Retina (tissue), 1 donor: ENCODE measurements around the gene ARHGAP42.
"Not testable (repeated sequence)": the region's sequence is repeated elsewhere in the genome, so short reads cannot be mapped to it uniquely, and the experiment has no call there.

Experiments used
- DNase-seq: peaks from one replicate; pipeline ENCODE4 v3.0.0-alpha.2; 2016

ARHGAP42 gene

GRCh38 chr11:100887659-100888058 is 200.6 kb downstream of the ARHGAP42 start:
- no peak for DNase-seq

GRCh38 chr11:100888836-100889235 is 201.7 kb downstream of the ARHGAP42 start:
- no peak for DNase-seq

GRCh38 chr11:100889758-100890157 is 202.7 kb downstream of the ARHGAP42 start:
- DNase-seq = no peak

- no peak for DNase-seq
These were observed 203.7 kb downstream of the ARHGAP42 start for GRCh38 chr11:100890789-100891188.

- no peak for DNase-seq
These were observed 205.8 kb downstream of the ARHGAP42 start for GRCh38 chr11:100892886-100893285.

GRCh38 chr11:100895449-100895848 is 208.4 kb downstream of the ARHGAP42 start:
- no peak for DNase-seq

GRCh38 chr11:100895976-100896375 is 208.9 kb downstream of the ARHGAP42 start:
- DNase-seq = not testable (repeated sequence)

GRCh38 chr11:100901471-100901870 is 214.4 kb downstream of the ARHGAP42 start:
- DNase-seq = not testable (repeated sequence)

GRCh38 chr11:100902454-100903141 is 215.5 kb downstream of the ARHGAP42 start:
- DNase-seq = no peak

- DNase-seq = no peak
These were observed 216.2 kb downstream of the ARHGAP42 start for GRCh38 chr11:100903284-100903683.

- DNase-seq = no peak
These were observed 218.6 kb downstream of the ARHGAP42 start for GRCh38 chr11:100905684-100906083.

- DNase-seq = no peak
These were observed 221.7 kb downstream of the ARHGAP42 start for GRCh38 chr11:100908746-100909145.

GRCh38 chr11:100910808-100911207 is 223.7 kb downstream of the ARHGAP42 start:
- DNase-seq = no peak

- no peak for DNase-seq
These were observed 227.5 kb downstream of the ARHGAP42 start for GRCh38 chr11:100914415-100915110.

- DNase-seq = no peak
These were observed 231.7 kb downstream of the ARHGAP42 start for GRCh38 chr11:100918551-100919500.

- DNase-seq = no peak
These were observed 233.5 kb downstream of the ARHGAP42 start for GRCh38 chr11:100920593-100920992.

- no peak for DNase-seq
These were observed 235.0 kb downstream of the ARHGAP42 start for GRCh38 chr11:100922121-100922520.

GRCh38 chr11:100923555-100923954 is 236.5 kb downstream of the ARHGAP42 start:
- no peak for DNase-seq

- no peak for DNase-seq
These were observed 238.8 kb downstream of the ARHGAP42 start for GRCh38 chr11:100925935-100926334.

- no peak for DNase-seq
These were observed 240.5 kb downstream of the ARHGAP42 start for GRCh38 chr11:100927579-100927978.

GRCh38 chr11:100928426-100928825 is 241.3 kb downstream of the ARHGAP42 start:
- no peak for DNase-seq

- DNase-seq = no peak
These were observed 242.3 kb downstream of the ARHGAP42 start for GRCh38 chr11:100929377-100929776.

- peak; percentile 49 for DNase-seq
These were observed 243.2 kb downstream of the ARHGAP42 start for GRCh38 chr11:100930185-100930778.
